NCI-H2227 (cell line): ENCODE data around the gene GPR25.

Experiments used
- DNase-seq: peaks from one replicate; lab custom pipeline; 2025; ENCODE audit not compliant: unreplicated experiment; lab: John Stamatoyannopoulos, UW

Gene GPR25

GRCh38 chr1:200872446-200873115 is at the start of gene GPR25:
GPR25 (plus strand) TSS chr1:200872981; CDS start chr1:200873038, 57 bp downstream.
- DNase-seq, result no peak

- peak; percentile 80 for DNase-seq
Observed at GRCh38 chr1:200831091-200831490, 41.7 kb upstream of the GPR25 start.

- no peak for DNase-seq
Observed at GRCh38 chr1:200834383-200834782, 38.4 kb upstream of the GPR25 start.

GRCh38 chr1:200836213-200836612 is 36.6 kb upstream of the GPR25 start:
- DNase-seq, result no peak

GRCh38 chr1:200837931-200838571 is 34.7 kb upstream of the GPR25 start:
- DNase-seq, result peak; percentile 16

GRCh38 chr1:200838676-200839445 is 33.9 kb upstream of the GPR25 start:
- DNase-seq, result no peak

- DNase-seq, result no peak
Observed at GRCh38 chr1:200845360-200845759, 27.4 kb upstream of the GPR25 start.

- no peak for DNase-seq
Observed at GRCh38 chr1:200846398-200846797, 26.4 kb upstream of the GPR25 start.

GRCh38 chr1:200849430-200849829 is 23.4 kb upstream of the GPR25 start:
- no peak for DNase-seq

GRCh38 chr1:200850554-200850953 is 22.2 kb upstream of the GPR25 start:
- no peak for DNase-seq

GRCh38 chr1:200856716-200857357 is 15.9 kb upstream of the GPR25 start:
- no peak for DNase-seq

GRCh38 chr1:200857804-200858203 is 15.0 kb upstream of the GPR25 start:
- no peak for DNase-seq

GRCh38 chr1:200861937-200862647 is 10.7 kb upstream of the GPR25 start:
- DNase-seq, result no peak

- DNase-seq, result no peak
Observed at GRCh38 chr1:200862713-200863415, 9.9 kb upstream of the GPR25 start.

GRCh38 chr1:200866116-200866515 is 6.7 kb upstream of the GPR25 start:
- no peak for DNase-seq

- DNase-seq, result no peak
Observed at GRCh38 chr1:200866521-200866920, 6.3 kb upstream of the GPR25 start.

GRCh38 chr1:200867018-200867811 is 5.6 kb upstream of the GPR25 start:
- no peak for DNase-seq

- no peak for DNase-seq
Observed at GRCh38 chr1:200869376-200869752, 3.4 kb upstream of the GPR25 start.

GRCh38 chr1:200869753-200870391 is 2.9 kb upstream of the GPR25 start:
- DNase-seq, result no peak
